Measurements from ENCODE around the gene TBC1D2. TPM values are rescaled to one million over a fixed set of nuclear protein-coding genes. Genes with fewer than 3 reads are reported as not detected.

TBC1D2 gene
- total RNA-seq, 2 donors from 2014 or later = 3.3 to 4.7 TPM

DNA sequence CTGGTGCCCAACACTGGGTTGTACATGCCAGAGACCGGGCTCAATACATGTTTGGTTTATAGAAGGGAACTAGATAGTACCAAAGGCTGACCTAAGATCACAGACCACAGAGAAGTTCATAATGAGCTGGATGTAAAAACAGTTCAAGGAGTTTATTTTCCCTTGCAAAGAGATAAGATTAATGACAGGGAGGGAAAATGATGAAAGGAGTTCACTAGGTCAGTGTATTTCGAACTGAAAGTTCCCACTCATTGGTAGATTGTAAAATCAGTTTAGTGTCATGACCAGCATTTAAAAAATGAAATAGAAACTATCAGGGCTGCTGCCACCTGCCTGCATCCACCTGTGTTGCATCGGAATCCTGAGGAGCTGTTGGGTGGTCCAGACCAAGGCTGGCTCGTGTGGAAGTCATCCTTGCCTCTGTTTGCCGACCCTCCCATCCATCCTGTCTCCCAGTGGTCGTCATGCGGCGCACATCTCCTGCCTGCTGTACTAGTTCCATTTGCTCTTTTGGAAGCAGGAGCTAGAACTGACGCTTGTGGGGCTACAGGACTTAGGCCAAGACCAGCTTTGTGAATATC lies 21.1 kb downstream of the TBC1D2 start:
- Histone ChIP-seq H3K9me3 (no peaks in the 10 kb centered on the region), H3K27me3 (no peaks in the 10 kb centered on the region), H3K27ac (no peak overlapping the region), H3K4me3 (no peak overlapping the region), H3K4me1 (no peaks in the 10 kb centered on the region), H3K36me3 (replicated peaks in 1 of 2; ENCODE audit: insufficient read depth in 1 of 2, low read depth in 2 of 2) (no peaks in the 10 kb centered on the region)
- ATAC-seq (no peak), DNase-seq (no peak)
- intact Hi-C loops (cut with DNase I) = no loop called here
- no peak for TF ChIP-seq POLR2A (IDR thresholded peaks at IDR 0.05)
- TF ChIP-seq, protein P1, sequence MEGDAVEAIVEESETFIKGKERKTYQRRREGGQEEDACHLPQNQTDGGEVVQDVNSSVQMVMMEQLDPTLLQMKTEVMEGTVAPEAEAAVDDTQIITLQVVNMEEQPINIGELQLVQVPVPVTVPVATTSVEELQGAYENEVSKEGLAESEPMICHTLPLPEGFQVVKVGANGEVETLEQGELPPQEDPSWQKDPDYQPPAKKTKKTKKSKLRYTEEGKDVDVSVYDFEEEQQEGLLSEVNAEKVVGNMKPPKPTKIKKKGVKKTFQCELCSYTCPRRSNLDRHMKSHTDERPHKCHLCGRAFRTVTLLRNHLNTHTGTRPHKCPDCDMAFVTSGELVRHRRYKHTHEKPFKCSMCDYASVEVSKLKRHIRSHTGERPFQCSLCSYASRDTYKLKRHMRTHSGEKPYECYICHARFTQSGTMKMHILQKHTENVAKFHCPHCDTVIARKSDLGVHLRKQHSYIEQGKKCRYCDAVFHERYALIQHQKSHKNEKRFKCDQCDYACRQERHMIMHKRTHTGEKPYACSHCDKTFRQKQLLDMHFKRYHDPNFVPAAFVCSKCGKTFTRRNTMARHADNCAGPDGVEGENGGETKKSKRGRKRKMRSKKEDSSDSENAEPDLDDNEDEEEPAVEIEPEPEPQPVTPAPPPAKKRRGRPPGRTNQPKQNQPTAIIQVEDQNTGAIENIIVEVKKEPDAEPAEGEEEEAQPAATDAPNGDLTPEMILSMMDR (IDR thresholded peaks at IDR 0.05) = no peak
- WGBS, 2 donors = 77 to 86% methylated on average over 7 to 9 of the region's 9 CpGs

DNA sequence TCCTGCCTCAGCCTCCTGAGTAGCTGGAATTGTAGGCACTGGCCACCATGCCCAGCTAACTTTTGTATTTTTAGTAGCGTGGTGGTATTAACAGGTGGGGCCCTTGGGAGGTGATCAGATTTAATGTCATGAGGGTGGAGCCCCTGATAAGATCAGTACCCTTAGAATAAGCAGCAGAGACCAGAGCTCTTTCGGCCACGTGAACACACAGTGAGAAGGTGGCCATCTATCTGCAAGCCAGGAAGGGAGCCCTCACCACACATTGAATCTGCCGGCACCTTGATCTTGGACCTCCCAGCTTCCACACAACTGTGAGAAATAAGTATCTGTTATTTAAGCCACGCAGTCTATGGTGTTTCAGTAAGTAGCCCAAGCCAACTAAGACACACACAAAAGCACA lies 22.5 kb downstream of the TBC1D2 start:
- H3K9me3 ChIP-seq = no peaks in the 10 kb centered on the region
- H3K36me3 ChIP-seq (replicated peaks in 1 of 2; ENCODE audit: insufficient read depth in 1 of 2, low read depth in 2 of 2) = no peaks in the 10 kb centered on the region
- no peak for TF ChIP-seq POLR2A (IDR thresholded peaks at IDR 0.05)
- TF ChIP-seq, protein P1 (IDR thresholded peaks at IDR 0.05) = no peak
- ATAC-seq (no peak), DNase-seq (no peak)
- H3K4me3 ChIP-seq = no peak overlapping the region
- 91 to 93% methylated on average over 3 to 5 of the region's 5 CpGs for WGBS, 2 donors
- H3K27ac ChIP-seq = no peak overlapping the region
- no peaks in the 10 kb centered on the region for H3K27me3 ChIP-seq
- peaks cover 7% of the 10 kb centered on the region for H3K4me1 ChIP-seq
- intact Hi-C loops (cut with DNase I) = no loop called here

DNA sequence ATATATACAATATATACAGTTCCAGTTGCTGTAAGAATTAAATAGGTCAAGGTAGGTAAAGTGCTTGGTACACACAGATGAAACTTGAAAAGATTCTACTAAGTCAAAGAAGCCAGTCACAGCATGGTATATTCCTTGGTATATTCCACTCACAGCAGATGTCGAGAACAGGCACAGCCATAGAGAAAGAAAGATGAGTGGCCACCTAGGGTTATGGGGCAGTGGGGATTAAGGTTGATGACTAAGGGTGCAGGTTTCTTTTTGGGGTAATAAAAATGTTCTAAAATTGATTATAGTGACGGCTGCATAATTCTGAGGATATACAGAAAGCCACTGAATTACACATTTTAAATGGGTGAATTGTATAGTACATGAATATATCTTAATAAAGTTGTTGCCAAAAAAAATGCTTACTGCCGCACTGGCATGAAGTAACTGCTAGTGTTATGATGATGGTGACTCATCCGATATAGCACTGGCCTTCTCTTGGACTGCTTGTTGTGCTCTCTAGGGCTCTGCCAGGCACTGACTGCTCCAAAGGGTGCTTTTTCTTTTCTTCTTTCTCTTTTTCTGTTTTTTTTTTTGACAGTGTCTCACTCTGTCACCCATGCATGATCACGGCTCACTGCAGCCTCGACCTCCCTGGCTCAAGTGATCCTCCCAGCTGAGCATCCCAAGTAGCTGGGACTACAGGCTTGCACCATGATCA lies 23.5 kb downstream of the TBC1D2 start:
- no peaks in the 10 kb centered on the region for H3K36me3 ChIP-seq (replicated peaks in 1 of 2; ENCODE audit: insufficient read depth in 1 of 2, low read depth in 2 of 2)
- no peak overlapping the region for H3K4me3 ChIP-seq
- no peaks in the 10 kb centered on the region for H3K9me3 ChIP-seq
- intact Hi-C loops (cut with DNase I) = no loop called here
- DNase-seq = no peak
- no peaks in the 10 kb centered on the region for H3K27me3 ChIP-seq
- ATAC-seq = no peak
- peaks cover 8% of the 10 kb centered on the region for H3K4me1 ChIP-seq
- H3K27ac ChIP-seq = no peak overlapping the region
- TF ChIP-seq POLR2A (IDR thresholded peaks at IDR 0.05) = no peak
- TF ChIP-seq, protein P1 (IDR thresholded peaks at IDR 0.05) = no peak
- WGBS, 2 donors = 83 to 85% methylated on average over 6 of the region's 6 CpGs

DNA sequence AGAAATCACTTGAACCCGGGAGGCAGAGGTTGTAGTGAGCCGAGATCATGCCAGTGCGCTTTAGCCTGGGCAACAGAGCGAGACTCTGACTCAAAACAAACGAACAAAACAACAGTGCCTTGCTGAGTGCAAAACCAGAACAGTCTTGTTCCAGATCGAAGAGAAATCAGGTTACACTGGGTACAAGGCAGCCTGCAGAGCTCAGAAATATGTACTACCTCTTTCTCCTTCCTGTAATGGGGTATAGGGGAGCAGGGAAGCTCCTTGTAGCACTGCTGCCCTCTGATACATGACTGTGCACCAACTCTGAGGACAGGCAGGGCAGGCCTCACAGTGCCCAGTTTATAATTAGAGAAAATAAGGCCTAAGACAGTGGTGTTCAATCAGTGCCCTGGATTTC lies 24.7 kb downstream of the TBC1D2 start:
- 89 to 94% methylated on average over 6 of the region's 6 CpGs for WGBS, 2 donors
- DNase-seq = no peak
- Histone ChIP-seq H3K4me3 (no peak overlapping the region), H3K4me1 (peaks cover 13% of the 10 kb centered on the region), H3K27ac (no peak overlapping the region), H3K36me3 (replicated peaks in 1 of 2; ENCODE audit: insufficient read depth in 1 of 2, low read depth in 2 of 2) (no peaks in the 10 kb centered on the region), H3K9me3 (no peaks in the 10 kb centered on the region), H3K27me3 (no peaks in the 10 kb centered on the region)
- intact Hi-C loops (cut with DNase I) = no loop called here
- ATAC-seq = no peak
- TF ChIP-seq POLR2A (IDR thresholded peaks at IDR 0.05) = no peak
- TF ChIP-seq, protein P1 (IDR thresholded peaks at IDR 0.05) = no peak

DNA sequence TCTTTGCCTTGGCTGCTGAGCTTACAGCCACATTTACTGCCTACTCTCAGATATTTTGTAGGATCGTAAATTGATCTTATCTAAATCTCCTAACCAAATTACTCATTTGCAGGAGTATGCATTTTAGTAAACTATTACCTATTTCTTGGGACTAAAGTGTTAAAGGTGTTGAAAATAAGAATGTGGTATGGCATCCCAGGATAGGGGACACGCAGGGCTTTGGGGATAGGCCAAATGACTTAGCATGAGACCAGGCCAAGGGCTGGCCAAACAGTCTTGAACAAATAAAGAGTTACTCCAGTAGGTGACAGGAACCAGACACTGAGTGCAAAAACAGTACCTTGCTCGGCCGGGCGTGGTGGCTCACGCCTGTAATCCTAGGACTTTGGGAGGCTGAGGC lies 25.1 kb downstream of the TBC1D2 start:
- Histone ChIP-seq H3K36me3 (replicated peaks in 1 of 2; ENCODE audit: insufficient read depth in 1 of 2, low read depth in 2 of 2) (no peaks in the 10 kb centered on the region), H3K27ac (no peak overlapping the region), H3K4me3 (no peak overlapping the region), H3K9me3 (no peaks in the 10 kb centered on the region), H3K27me3 (no peaks in the 10 kb centered on the region), H3K4me1 (peaks cover 13% of the 10 kb centered on the region)
- intact Hi-C loops (cut with DNase I) = no loop called here
- no peak for ATAC-seq
- 89 to 93% methylated on average over 6 of the region's 6 CpGs for WGBS, 2 donors
- TF ChIP-seq, protein P1 (IDR thresholded peaks at IDR 0.05) = no peak
- no peak for TF ChIP-seq POLR2A (IDR thresholded peaks at IDR 0.05)
- DNase-seq = no peak

Data from body of pancreas (tissue), 4 donors.